A549 (cell line): ENCODE measurements around the gene RPS6KA3.

Experiments
- POLR2A ChIP-seq: IDR thresholded peaks from 2 replicates; pipeline ENCODE4 v1.6.1; 2012; ENCODE audit warnings: mild to moderate bottlenecking, low read length
- TF ChIP-seq, protein P1 (sequence below): fragments of >200 bp; sonication (Bioruptor Twin); formaldehyde crosslinking; IDR thresholded peaks from 3 replicates; pipeline ENCODE4 v1.5.1; 2016

DNA sequence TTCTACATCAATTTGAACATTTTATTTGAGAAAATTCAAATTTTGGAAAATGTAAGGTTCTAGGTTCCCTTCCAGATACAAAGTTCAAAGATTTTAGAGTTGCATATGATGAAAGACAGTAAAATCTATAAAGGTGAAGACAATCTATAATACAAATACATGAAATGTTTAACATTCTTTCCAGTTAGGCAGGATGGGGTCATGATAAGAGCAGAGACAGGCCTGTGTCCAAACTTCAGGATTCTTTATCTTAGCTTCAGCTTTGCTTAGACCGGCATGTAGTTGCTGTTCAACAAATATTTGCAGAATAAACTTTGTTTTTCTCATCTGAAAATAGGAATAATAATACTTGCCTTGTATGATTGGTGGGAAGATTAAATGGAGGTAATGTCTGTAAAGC is 4.5 kb upstream of the RPS6KA3 start:
- TF ChIP-seq POLR2A, result no peak
- TF ChIP-seq, protein P1, sequence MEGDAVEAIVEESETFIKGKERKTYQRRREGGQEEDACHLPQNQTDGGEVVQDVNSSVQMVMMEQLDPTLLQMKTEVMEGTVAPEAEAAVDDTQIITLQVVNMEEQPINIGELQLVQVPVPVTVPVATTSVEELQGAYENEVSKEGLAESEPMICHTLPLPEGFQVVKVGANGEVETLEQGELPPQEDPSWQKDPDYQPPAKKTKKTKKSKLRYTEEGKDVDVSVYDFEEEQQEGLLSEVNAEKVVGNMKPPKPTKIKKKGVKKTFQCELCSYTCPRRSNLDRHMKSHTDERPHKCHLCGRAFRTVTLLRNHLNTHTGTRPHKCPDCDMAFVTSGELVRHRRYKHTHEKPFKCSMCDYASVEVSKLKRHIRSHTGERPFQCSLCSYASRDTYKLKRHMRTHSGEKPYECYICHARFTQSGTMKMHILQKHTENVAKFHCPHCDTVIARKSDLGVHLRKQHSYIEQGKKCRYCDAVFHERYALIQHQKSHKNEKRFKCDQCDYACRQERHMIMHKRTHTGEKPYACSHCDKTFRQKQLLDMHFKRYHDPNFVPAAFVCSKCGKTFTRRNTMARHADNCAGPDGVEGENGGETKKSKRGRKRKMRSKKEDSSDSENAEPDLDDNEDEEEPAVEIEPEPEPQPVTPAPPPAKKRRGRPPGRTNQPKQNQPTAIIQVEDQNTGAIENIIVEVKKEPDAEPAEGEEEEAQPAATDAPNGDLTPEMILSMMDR, result no peak
